HG03342 (cell line): ENCODE results near the gene CNBD2.
"Not testable (repeated sequence)": the region's sequence is repeated elsewhere in the genome, so short reads cannot be mapped to it uniquely, and the experiment has no call there.

Experiments
- ATAC-seq: cut with Tn5 transposase; IDR thresholded peaks from one replicate; pipeline ENCODE4 v1.9.1; 2021; ENCODE audit warnings: mild to moderate bottlenecking, moderate library complexity; ENCODE audit not compliant: unreplicated experiment

Gene CNBD2

GRCh38 chr20:35974256-35974655, 5.9 kb downstream of the CNBD2 start:
- ATAC-seq = no peak

GRCh38 chr20:35975576-35976373, 7.4 kb downstream of the CNBD2 start:
- ATAC-seq = no peak

DNA sequence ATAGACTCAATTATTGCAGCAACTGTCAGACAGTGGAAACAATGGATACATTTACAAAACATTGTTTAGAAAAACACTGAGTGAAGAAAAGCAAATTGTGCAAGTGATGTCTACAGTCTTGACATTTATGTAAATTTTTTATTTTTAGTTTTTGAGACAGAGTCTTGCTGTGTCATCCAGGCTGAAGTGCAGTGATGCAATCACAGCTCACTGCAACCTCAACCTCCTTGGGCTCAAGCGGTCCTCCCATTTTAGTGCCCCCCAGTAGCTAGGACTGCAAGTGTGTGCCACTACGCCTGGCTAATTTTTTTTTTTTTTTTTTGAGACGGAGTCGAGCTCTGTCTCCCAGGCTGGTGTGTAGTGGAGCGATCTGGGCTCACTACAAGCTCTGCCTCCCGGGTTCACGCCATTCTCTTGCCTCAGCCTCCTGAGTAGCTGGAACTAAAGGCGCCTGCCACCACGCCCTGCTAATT, 9.7 kb downstream of the CNBD2 start:
- ATAC-seq = no peak

- no peak for ATAC-seq
Observed at GRCh38 chr20:35979544-35979943, 11.2 kb downstream of the CNBD2 start.

DNA sequence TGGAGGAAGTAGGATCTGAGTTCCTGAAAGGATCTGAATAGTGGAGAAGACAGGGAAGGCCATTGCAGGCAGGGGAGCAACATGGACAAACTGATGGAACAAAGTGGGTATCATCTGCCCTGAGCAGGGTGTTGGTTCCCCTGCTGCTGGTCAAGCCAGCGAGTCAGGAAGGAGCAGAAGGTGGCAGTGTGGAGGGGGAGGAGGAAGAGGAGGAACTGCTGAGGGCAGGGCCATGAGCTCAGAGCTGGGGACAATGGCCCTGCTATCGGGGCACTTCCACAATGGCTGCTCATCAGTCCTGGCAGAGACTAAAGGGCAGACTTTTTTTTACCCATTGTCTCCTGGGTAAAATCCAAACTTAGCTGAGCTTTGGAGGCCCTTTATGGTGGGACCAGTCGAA, 13.6 kb downstream of the CNBD2 start:
- ATAC-seq = no peak

DNA sequence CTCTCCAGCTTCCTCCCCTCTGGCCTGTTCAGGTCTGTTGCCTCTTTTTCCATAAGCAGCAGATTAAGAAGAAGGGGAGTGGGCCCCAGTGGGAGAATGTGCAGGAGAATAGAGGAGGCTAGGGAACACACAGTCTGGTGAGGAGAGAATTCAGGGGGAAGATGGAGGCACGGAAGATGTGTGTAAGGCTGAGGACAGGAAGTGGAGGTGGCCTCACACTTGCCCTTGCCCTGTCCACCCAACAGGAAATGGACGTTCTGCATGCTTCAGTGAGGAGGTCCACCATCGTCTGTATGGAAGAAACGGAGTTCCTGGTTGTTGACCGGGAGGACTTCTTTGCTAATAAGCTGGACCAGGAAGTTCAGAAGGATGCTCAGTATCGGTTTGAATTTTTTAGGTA, 16.0 kb downstream of the CNBD2 start:
- ATAC-seq = no peak

- ATAC-seq = no peak
Observed at GRCh38 chr20:35985806-35986205, 17.4 kb downstream of the CNBD2 start.

DNA sequence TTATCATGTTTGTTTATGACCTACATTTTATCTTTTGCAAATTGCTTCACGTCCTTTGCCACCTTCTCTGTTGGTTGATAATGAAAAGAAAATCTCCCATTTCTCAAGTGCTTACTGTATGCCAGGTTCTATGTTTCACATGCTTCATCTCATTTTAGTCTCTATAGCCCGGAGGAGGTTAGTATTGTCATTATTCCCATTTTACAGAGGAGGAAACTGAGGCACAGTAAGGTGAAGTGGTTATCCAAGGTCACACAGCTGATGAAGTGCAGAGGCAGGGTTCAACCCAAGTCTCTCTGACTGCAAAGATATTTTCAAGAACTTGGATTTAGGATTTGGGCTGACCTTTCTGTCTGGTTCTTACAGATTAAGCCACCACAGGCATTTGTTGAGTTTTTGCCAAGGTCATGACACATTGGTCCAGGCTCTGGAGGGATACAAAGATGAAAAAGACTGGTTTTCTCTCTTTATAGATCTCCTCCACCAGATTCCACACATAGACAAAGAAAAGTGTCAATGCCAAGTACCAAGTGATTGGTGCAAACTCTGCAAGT, 20.6 kb downstream of the CNBD2 start:
- no peak for ATAC-seq

- no peak for ATAC-seq
Observed at GRCh38 chr20:35991142-35991771, 22.9 kb downstream of the CNBD2 start.

GRCh38 chr20:35992713-35993335, 24.4 kb downstream of the CNBD2 start:
- no peak for ATAC-seq

DNA sequence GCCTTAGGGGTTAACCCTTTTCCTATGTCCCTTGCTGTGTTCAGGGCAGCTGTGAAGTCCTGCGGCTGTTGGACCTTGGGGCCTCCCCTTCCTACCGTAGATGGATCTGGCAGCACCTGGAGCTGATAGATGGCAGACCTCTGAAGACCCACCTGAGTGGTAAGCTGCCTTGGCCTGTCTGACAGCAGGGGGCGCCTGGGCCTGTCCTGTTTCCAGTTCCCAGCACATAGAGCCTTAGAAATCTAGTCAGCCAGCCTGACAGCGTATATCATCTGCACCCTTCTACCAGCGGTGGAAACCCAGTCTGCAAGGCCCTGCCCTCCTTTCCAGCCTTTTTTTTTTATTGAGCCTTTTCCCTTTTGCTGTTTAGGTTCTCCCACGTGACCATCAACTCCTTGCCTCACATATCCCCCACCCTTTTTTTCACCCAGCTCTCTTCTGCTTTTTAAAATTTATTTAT, 26.6 kb downstream of the CNBD2 start:
- ATAC-seq = no peak

DNA sequence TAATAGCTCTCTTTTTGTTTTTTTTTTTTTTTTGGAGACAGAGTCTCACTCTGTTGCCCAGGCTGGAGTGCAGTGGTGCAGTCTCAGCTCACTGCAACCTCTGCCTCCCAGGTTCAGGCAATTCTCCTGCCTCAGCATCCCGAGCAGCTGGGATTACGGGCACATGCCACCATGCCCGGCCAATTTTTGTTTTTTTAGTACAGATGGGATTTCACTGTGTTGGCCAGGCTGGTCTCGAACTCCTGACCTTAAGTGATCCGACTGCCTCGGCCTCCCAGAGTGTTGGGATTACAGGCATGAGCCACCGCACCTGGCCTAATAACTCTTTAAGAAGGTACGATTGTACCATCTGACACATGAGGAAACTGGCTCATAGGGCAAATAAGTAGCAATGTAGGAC, 28.1 kb downstream of the CNBD2 start:
- ATAC-seq = not testable (repeated sequence)

DNA sequence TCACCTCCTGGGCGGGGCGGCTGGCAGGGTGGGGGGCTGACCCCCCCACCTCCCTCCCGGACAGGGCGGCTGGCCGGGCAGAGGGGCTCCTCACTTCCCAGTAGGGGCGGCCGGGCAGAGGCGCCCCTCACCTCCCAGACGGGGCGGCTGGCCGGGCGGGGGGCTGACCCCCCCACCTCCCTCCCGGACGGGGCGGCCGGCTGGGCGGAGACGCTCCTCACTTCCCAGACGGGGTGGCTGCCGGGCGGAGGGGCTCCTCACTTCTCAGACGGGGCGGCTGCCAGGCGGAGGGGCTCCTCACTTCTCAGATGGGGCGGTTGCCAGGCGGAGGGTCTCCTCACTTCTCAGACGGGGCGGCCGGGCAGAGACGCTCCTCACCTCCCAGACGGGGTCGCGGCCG, 32.9 kb downstream of the CNBD2 start:
- ATAC-seq = not testable (repeated sequence)

GRCh38 chr20:36002855-36003254, 34.5 kb downstream of the CNBD2 start:
- no peak for ATAC-seq

DNA sequence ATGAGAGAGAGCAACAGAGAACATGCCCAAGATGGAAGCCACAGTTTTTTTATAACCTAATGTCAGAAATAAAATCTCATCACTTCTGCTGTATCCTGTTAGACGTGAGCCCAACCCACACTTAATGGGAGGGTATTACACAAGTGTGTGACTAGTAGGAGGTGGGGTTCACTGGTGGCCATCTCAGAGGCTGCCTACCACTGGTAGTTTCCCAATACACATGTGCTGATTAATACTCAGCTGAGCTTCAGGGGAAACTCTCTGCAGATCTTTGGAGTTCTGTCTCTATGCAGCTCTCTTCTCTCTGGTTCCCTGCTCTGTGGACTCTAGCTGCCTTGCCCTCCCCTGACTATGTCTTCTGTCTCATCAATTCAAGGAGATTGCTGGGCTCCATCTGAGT, 35.7 kb downstream of the CNBD2 start:
- ATAC-seq = no peak

- ATAC-seq = no peak
Observed at GRCh38 chr20:36008461-36009035, 40.2 kb downstream of the CNBD2 start.

GRCh38 chr20:36010076-36010475, 41.7 kb downstream of the CNBD2 start:
- ATAC-seq = no peak

DNA sequence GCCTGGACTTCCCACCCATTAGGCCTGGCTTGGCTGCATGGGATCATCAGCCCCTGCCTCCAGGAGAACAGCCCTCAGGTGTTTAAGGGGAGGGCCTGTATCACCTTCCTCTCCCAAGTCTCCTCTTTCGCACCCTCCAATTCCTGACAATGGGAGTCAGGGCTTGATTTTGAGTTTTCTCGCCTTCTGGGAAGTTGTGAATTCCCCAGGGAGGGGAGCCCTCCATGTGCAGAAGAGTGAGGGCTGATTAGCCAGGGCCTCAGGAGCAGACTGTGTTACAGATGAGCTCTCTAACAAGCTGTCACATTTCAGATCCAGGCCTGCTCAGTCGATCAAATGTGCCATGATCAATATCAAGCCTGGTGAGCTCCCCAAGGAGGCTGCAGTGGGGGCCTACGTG, 42.4 kb downstream of the CNBD2 start:
- ATAC-seq = no peak

GRCh38 chr20:36015806-36016403, 47.5 kb downstream of the CNBD2 start:
- no peak for ATAC-seq

- no peak for ATAC-seq
Observed at GRCh38 chr20:36017048-36017951, 48.9 kb downstream of the CNBD2 start.
